CD4-positive, alpha-beta memory T cell (primary cell): ENCODE data around the gene GPR176. TPM values are rescaled to one million over a fixed set of nuclear protein-coding genes. Genes with fewer than 3 reads are reported as not detected.
A peak's percentile ranks its signal among the peaks of the same experiment; 100 is the strongest.

Source experiments
- CTCF ChIA-PET: fragments of 350-600 bp; sonication (Branson Sonifier 250); formaldehyde crosslinking; loops from one replicate; lab custom pipeline; 2021; ENCODE audit warnings: inconsistent platforms; ENCODE audit not compliant: partially characterized antibody; lab: Charles Lee
- POLR2A ChIA-PET: fragments of 350-600 bp; sonication (Branson Sonifier 250); formaldehyde crosslinking; loops from one replicate; lab custom pipeline; 2021; ENCODE audit not compliant: partially characterized antibody; lab: Charles Lee
- DNase-seq, 5 donors: peaks; one replicate each; pipeline versions ENCODE4 v3.0.0 to v3.0.0-alpha.2; 2020 to 2022; ENCODE audit warnings: mixed read lengths in 1 of 5
- H3K27ac ChIP-seq: one replicate; pipeline ENCODE4 v1.7.0; 2013; ENCODE audit warnings: low read depth, low read length
- H3K27me3 ChIP-seq: 2 replicates; pipeline ENCODE4 v1.7.0; 2013; ENCODE audit warnings: mild to moderate bottlenecking, low read length, moderate library complexity; ENCODE audit not compliant: insufficient read depth
- H3K36me3 ChIP-seq: 2 replicates; pipeline ENCODE4 v1.7.0; 2013; ENCODE audit warnings: mild to moderate bottlenecking, low read length, moderate library complexity; ENCODE audit not compliant: insufficient read depth
- H3K4me1 ChIP-seq: 2 replicates; pipeline ENCODE4 v1.7.0; 2013; ENCODE audit warnings: mild to moderate bottlenecking, low read length, moderate library complexity; ENCODE audit not compliant: insufficient read depth
- H3K4me3 ChIP-seq, 2 donors: one replicate each; pipeline ENCODE4 v1.7.0; 2013; ENCODE audit warnings: low read length in 2 of 2, mild to moderate bottlenecking in 1 of 2
- H3K9me3 ChIP-seq, 2 donors: one replicate each; pipeline ENCODE4 v1.7.0; 2013; ENCODE audit warnings: low read length in 2 of 2, control low read depth in 1 of 2; ENCODE audit not compliant: control insufficient read depth in 1 of 2
- H3K27ac Mint-ChIP-seq, 7 donors: one replicate each; pipeline ENCODE4 v1.8.0; 2020 to 2021; ENCODE audit warnings: mixed read lengths in 7 of 7, mild to moderate bottlenecking in 6 of 7, inconsistent platforms in 3 of 7, moderate library complexity in 3 of 7
- H3K27me3 Mint-ChIP-seq, 2 donors: one replicate each; pipeline ENCODE4 v1.8.0; 2020 to 2021; ENCODE audit warnings: mixed read lengths in 2 of 2
- H3K36me3 Mint-ChIP-seq, 2 donors: one replicate each; pipeline ENCODE4 v1.8.0; 2020 to 2021; ENCODE audit warnings: mixed read lengths in 2 of 2, inconsistent platforms in 1 of 2, mild to moderate bottlenecking in 1 of 2
- H3K4me1 Mint-ChIP-seq, 4 donors: one replicate each; pipeline ENCODE4 v1.8.0; 2020 to 2021; ENCODE audit warnings: mixed read lengths in 4 of 4, mild to moderate bottlenecking in 1 of 4
- H3K4me3 Mint-ChIP-seq, 8 donors: one replicate each; pipeline ENCODE4 v1.8.0; 2020 to 2021; ENCODE audit warnings: mixed read lengths in 8 of 8, mild to moderate bottlenecking in 7 of 8, moderate library complexity in 6 of 8, inconsistent platforms in 3 of 8
- H3K9me3 Mint-ChIP-seq, 8 donors: one replicate each; pipeline ENCODE4 v1.8.0; 2020 to 2021; ENCODE audit warnings: mixed read lengths in 8 of 8, mild to moderate bottlenecking in 5 of 8, inconsistent platforms in 3 of 8, moderate library complexity in 1 of 8
- intact Hi-C: fragments of 100-400 bp; cut with micrococcal nuclease; formaldehyde crosslinking; loops from one replicate; pipeline ENCODE4 v1.15.1; 2023
- polyA plus RNA-seq, 2 donors: library from polyadenylated mRNA; unstranded; fragments of 300-500 nt; fragmentation: Illumina TruSeq; gene quantifications; one replicate each; pipeline ENCODE4 v1.2.3, GENCODE V29; 2021
- total RNA-seq, 2 experiments: library from RNA; stranded (reverse); gene quantifications; one replicate each; pipeline ENCODE4 v1.2.3, GENCODE V29; 2021

The GPR176 gene
- total and polyA plus RNA-seq, 4 experiments from 2014 or later, result not detected

GRCh38 chr15:39777496-39777895 is 142.6 kb downstream of the GPR176 start:
- H3K36me3 ChIP-seq, result no peaks in the 10 kb centered on the region
- H3K4me1 ChIP-seq, result peaks cover 23% of the 10 kb centered on the region
- H3K9me3 ChIP-seq, result no peaks in the 10 kb centered on the region
- H3K36me3 Mint-ChIP-seq, result peaks cover 0 to 4% of the 10 kb centered on the region in 2 donors
- no peaks in the 10 kb centered on the region for H3K9me3 Mint-ChIP-seq
- no peak for DNase-seq
- no peak overlapping the region for H3K27ac Mint-ChIP-seq
- H3K27ac ChIP-seq, result no peak overlapping the region
- CTCF ChIA-PET, result no interaction called here
- H3K4me1 Mint-ChIP-seq, result peaks cover 10 to 31% (median 27%) of the 10 kb centered on the region in 4 donors
- peaks cover 0 to 1% of the 10 kb centered on the region in 2 donors for H3K27me3 Mint-ChIP-seq
- intact Hi-C loops, result no loop called here
- no peaks in the 10 kb centered on the region for H3K27me3 ChIP-seq
- no peak overlapping the region for H3K4me3 Mint-ChIP-seq
- no peak overlapping the region for H3K4me3 ChIP-seq
- POLR2A ChIA-PET, result no interaction called here

GRCh38 chr15:39776068-39776467 is 144.0 kb downstream of the GPR176 start:
- ChIA-PET CTCF (interaction anchor here (1.6 kb wide), 1 partner anchor 329 kb away, joined by 4 read pairs; no protein-coding TSS in a partner anchor), POLR2A (interaction anchor here (0.7 kb wide), 1 partner anchor 8 kb away, joined by 3 read pairs; no protein-coding TSS in a partner anchor)
- Mint-ChIP-seq H3K4me3 (no peak overlapping the region), H3K9me3 (no peaks in the 10 kb centered on the region), H3K27me3 (peaks cover 0 to 1% of the 10 kb centered on the region in 2 donors), H3K36me3 (no peaks in the 10 kb centered on the region), H3K4me1 (peaks cover 9 to 24% (median 17%) of the 10 kb centered on the region in 4 donors), H3K27ac (no peak overlapping the region)
- no peaks in the 10 kb centered on the region for H3K27me3 ChIP-seq
- no peak overlapping the region for H3K27ac ChIP-seq
- no peaks in the 10 kb centered on the region for H3K36me3 ChIP-seq
- peaks cover 15% of the 10 kb centered on the region for H3K4me1 ChIP-seq
- H3K9me3 ChIP-seq, result no peaks in the 10 kb centered on the region
- intact Hi-C loops, result no loop called here
- no peak overlapping the region for H3K4me3 ChIP-seq
- DNase-seq, result no peak

- H3K27ac ChIP-seq, result no peak overlapping the region
- DNase-seq, result peak; percentile 63 to 78 (median 70)
- Mint-ChIP-seq H3K27ac (peak overlapping the region in 5 of 7 donors; percentile 7 to 85 (median 75)), H3K36me3 (no peaks in the 10 kb centered on the region), H3K4me1 (peaks cover 9 to 24% (median 14%) of the 10 kb centered on the region in 4 donors), H3K9me3 (no peaks in the 10 kb centered on the region), H3K27me3 (peaks cover 0 to 1% of the 10 kb centered on the region in 2 donors), H3K4me3 (peak overlapping the region; percentile 13 to 77 (median 56))
- intact Hi-C loops, result no loop called here
- H3K9me3 ChIP-seq, result no peaks in the 10 kb centered on the region
- H3K4me1 ChIP-seq, result peaks cover 15% of the 10 kb centered on the region
- H3K27me3 ChIP-seq, result no peaks in the 10 kb centered on the region
- CTCF ChIA-PET, result interaction anchor here (0.7 to 1.6 kb wide), 6 partner anchors 8 to 330 kb away, joined by 3 to 11 read pairs (median 4); partner anchors contain the start of gene FSIP1
- POLR2A ChIA-PET, result interaction anchor here (0.8 to 1.7 kb wide), 8 partner anchors 8 to 273 kb away, joined by 3 to 20 read pairs (median 4); partner anchors contain the start of genes FSIP1 and THBS1
- no peaks in the 10 kb centered on the region for H3K36me3 ChIP-seq
- H3K4me3 ChIP-seq, result no peak overlapping the region
Measured at GRCh38 chr15:39774688-39775267, 145.3 kb downstream of the GPR176 start.

GRCh38 chr15:39770748-39771689 is 149.0 kb downstream of the GPR176 start:
- CTCF ChIA-PET, result no interaction called here
- no peak overlapping the region for H3K27ac ChIP-seq
- peaks cover 15% of the 10 kb centered on the region for H3K4me1 ChIP-seq
- H3K4me3 Mint-ChIP-seq, result no peak overlapping the region
- H3K9me3 Mint-ChIP-seq, result no peaks in the 10 kb centered on the region
- POLR2A ChIA-PET, result interaction anchor here (0.7 kb wide), 1 partner anchor 12 kb away, joined by 3 read pairs; the partner anchor contains the start of gene FSIP1
- no peaks in the 10 kb centered on the region for H3K27me3 ChIP-seq
- H3K4me1 Mint-ChIP-seq, result peaks cover 9 to 24% (median 14%) of the 10 kb centered on the region in 4 donors
- peak overlapping the region in 2 of 7 donors; percentile 62 to 84 for H3K27ac Mint-ChIP-seq
- H3K4me3 ChIP-seq, result no peak overlapping the region
- H3K9me3 ChIP-seq, result no peaks in the 10 kb centered on the region
- no peaks in the 10 kb centered on the region for H3K36me3 ChIP-seq
- intact Hi-C loops, result no loop called here
- peaks cover 0 to 1% of the 10 kb centered on the region in 2 donors for H3K27me3 Mint-ChIP-seq
- no peaks in the 10 kb centered on the region for H3K36me3 Mint-ChIP-seq
- DNase-seq, result no peak

- H3K36me3 ChIP-seq, result no peaks in the 10 kb centered on the region
- no peaks in the 10 kb centered on the region for H3K9me3 ChIP-seq
- H3K4me3 ChIP-seq, result no peak overlapping the region
- no peak overlapping the region for H3K27ac ChIP-seq
- H3K27ac Mint-ChIP-seq, result no peak overlapping the region
- intact Hi-C loops, result no loop called here
- peaks cover 0 to 5% (median 2%) of the 10 kb centered on the region in 4 donors for H3K4me1 Mint-ChIP-seq
- DNase-seq, result no peak
- no peaks in the 10 kb centered on the region for H3K9me3 Mint-ChIP-seq
- ChIA-PET CTCF (interaction anchor here (4.8 kb wide), 1 partner anchor 10 kb away, joined by 26 read pairs; no protein-coding TSS in a partner anchor), POLR2A (interaction anchor here (0.6 to 0.8 kb wide), 2 partner anchors 9 to 11 kb away, joined by 3 read pairs; no protein-coding TSS in a partner anchor)
- no peaks in the 10 kb centered on the region for H3K4me1 ChIP-seq
- no peaks in the 10 kb centered on the region for H3K27me3 Mint-ChIP-seq
- H3K27me3 ChIP-seq, result no peaks in the 10 kb centered on the region
- no peaks in the 10 kb centered on the region for H3K36me3 Mint-ChIP-seq
- H3K4me3 Mint-ChIP-seq, result no peak overlapping the region
Measured at GRCh38 chr15:39767921-39768320, 152.1 kb downstream of the GPR176 start.

- Mint-ChIP-seq H3K4me1 (no peaks in the 10 kb centered on the region), H3K27ac (peak overlapping the region in 1 of 7 donors; percentile 52), H3K4me3 (no peak overlapping the region), H3K27me3 (peaks cover 0 to 3% of the 10 kb centered on the region in 2 donors), H3K36me3 (no peaks in the 10 kb centered on the region), H3K9me3 (no peaks in the 10 kb centered on the region)
- Histone ChIP-seq H3K9me3 (no peaks in the 10 kb centered on the region), H3K27ac (no peak overlapping the region), H3K4me3 (no peak overlapping the region), H3K36me3 (no peaks in the 10 kb centered on the region), H3K27me3 (no peaks in the 10 kb centered on the region), H3K4me1 (no peaks in the 10 kb centered on the region)
- intact Hi-C loops, result no loop called here
- ChIA-PET POLR2A (no interaction called here), CTCF (interaction anchor here (1.6 kb wide), 1 partner anchor 167 kb away, joined by 4 read pairs; no protein-coding TSS in a partner anchor)
- DNase-seq, result no peak
Measured at GRCh38 chr15:39761006-39761405, 159.1 kb downstream of the GPR176 start.
